ENCODE results near the gene PITHD1.

GRCh38 chr1:23788695-23789094, 10.5 kb downstream of the PITHD1 start:
- TF ChIP-seq CTCF (IDR thresholded peaks at IDR 0.05), result no peak
- TF ChIP-seq EZH2 (IDR thresholded peaks at IDR 0.05), result no peak

All from neural progenitor cell (in vitro differentiated cells).